Gastrocnemius medialis (tissue), 4 donors: ENCODE results near the gene TTPAL.

Experiments used
- CTCF ChIP-seq, 5 experiments: fragments of 450-650 bp in 3 of 5; fragments of 200-600 bp in 2 of 5; sonication (generic) in 2 of 5; IDR thresholded peaks in 4 of 5; conservative IDR thresholded peaks in 1 of 5; 1 replicate in 4 of 5; 2 replicates in 1 of 5; pipeline ENCODE4 v1.5.1; 2016 to 2019; ENCODE audit warnings: antibody characterized with exemption in 5 of 5, mild to moderate bottlenecking in 3 of 5, moderate library complexity in 3 of 5
- POLR2A ChIP-seq, 2 donors: fragments of 450-650 bp; IDR thresholded peaks; one replicate each; pipeline ENCODE4 v1.6.1; 2017; ENCODE audit warnings: antibody characterized with exemption in 2 of 2, mild to moderate bottlenecking in 2 of 2, moderate library complexity in 2 of 2

GRCh38 chr20:44483112-44483511 lies 7.4 kb downstream of the TTPAL start:
- TF ChIP-seq CTCF (IDR thresholded peaks at IDR 0.05 in 4 of 5, conservative IDR thresholded peaks at IDR 0.05 in 1 of 5) (no peak), POLR2A (IDR thresholded peaks at IDR 0.05) (no peak)
